Measurements from ENCODE around the gene C20orf173.
A peak's percentile ranks its signal among the peaks of the same experiment; 100 is the strongest.

C20orf173 gene

DNA sequence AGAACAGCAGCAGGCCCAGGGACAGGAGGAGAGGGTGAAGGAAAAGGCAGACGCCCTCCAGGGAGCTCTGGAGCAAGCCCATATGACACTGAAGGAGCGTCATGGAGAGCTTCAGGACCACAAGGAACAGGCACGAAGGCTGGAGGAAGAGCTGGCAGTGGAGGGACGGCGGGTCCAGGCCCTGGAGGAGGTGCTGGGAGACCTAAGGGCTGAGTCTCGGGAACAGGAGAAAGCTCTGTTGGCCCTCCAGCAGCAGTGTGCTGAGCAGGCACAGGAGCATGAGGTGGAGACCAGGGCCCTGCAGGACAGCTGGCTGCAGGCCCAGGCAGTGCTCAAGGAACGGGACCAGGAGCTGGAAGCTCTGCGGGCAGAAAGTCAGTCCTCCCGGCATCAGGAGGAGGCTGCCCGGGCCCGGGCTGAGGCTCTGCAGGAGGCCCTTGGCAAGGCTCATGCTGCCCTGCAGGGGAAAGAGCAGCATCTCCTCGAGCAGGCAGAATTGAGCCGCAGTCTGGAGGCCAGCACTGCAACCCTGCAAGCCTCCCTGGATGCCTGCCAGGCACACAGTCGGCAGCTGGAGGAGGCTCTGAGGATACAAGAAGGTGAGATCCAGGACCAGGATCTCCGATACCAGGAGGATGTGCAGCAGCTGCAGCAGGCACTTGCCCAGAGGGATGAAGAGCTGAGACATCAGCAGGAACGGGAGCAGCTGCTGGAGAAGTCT is 25.5 kb downstream of the C20orf173 start:
- ATAC-seq: no peak
- peaks cover 93% of the 10 kb centered on the region for H3K36me3 Mint-ChIP-seq

GRCh38 chr20:35503281-35503680 is 26.2 kb downstream of the C20orf173 start:
- peaks cover 93% of the 10 kb centered on the region for H3K36me3 Mint-ChIP-seq
- no peak overlapping the region for H3K4me3 Mint-ChIP-seq
- H3K4me1 Mint-ChIP-seq: peaks cover 63% of the 10 kb centered on the region
- H3K9me3 Mint-ChIP-seq: no peaks in the 10 kb centered on the region
- peak overlapping the region; percentile 81 for H3K27ac Mint-ChIP-seq
- ATAC-seq (no peak), DNase-seq (ENCODE audit: low spot score in 2 of 2) (no peak)

More for the DNA sequence above, 25.5 kb downstream of the C20orf173 start:
- DNase-seq (ENCODE audit: low spot score in 2 of 2): no peak
- Mint-ChIP-seq H3K9me3 (no peaks in the 10 kb centered on the region), H3K4me1 (peaks cover 63% of the 10 kb centered on the region), H3K27ac (peak overlapping the region; percentile 81), H3K4me3 (no peak overlapping the region)

GRCh38 chr20:35502352-35502751 is 27.1 kb downstream of the C20orf173 start:
- H3K36me3 Mint-ChIP-seq: peaks cover 92% of the 10 kb centered on the region
- H3K4me3 Mint-ChIP-seq: no peak overlapping the region
- peak overlapping the region; percentile 81 for H3K27ac Mint-ChIP-seq
- peaks cover 63% of the 10 kb centered on the region for H3K4me1 Mint-ChIP-seq
- no peak for DNase-seq (ENCODE audit: low spot score in 2 of 2)
- H3K9me3 Mint-ChIP-seq: no peaks in the 10 kb centered on the region
- no peak for ATAC-seq

DNA sequence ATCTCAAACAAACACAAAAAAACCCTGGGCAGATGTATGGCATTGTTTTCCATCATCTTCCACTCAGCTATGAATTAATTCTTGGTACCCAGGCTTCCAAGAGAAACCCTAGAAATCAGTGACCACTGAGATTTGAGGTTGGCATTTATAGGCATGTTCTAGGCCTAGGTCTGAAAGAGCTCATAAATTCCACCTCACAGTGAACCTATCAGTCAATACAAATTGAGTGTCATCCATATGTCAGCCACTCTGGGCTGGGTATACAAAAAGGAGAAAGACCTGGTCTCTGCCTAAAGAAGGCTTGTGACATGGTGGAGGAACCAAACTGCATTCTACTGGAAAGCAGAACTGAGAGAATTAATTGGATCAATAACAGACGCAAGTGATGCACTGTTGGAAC is 30.2 kb downstream of the C20orf173 start:
- Mint-ChIP-seq H3K36me3 (peaks cover 95% of the 10 kb centered on the region), H3K4me3 (no peak overlapping the region), H3K9me3 (no peaks in the 10 kb centered on the region), H3K27ac (peak overlapping the region; percentile 81), H3K4me1 (peaks cover 50% of the 10 kb centered on the region)
- DNase-seq (ENCODE audit: low spot score in 2 of 2): no peak
- no peak for ATAC-seq

DNA sequence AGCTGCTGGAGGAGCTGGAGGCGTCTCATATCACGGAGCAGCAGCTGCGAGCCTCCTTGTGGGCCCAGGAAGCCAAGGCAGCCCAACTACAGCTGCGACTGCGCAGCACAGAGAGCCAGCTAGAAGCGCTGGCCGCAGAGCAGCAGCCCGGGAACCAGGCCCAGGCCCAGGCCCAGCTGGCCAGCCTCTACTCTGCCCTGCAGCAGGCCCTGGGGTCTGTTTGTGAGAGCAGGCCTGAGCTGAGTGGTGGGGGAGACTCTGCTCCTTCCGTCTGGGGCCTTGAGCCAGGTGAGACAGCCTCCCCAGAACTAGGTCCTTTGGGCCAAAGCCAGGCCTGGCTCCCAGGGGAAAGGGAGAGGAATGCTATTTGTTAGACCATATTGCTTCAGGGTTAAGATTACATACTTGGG is 31.7 kb downstream of the C20orf173 start:
- Mint-ChIP-seq H3K9me3 (no peaks in the 10 kb centered on the region), H3K36me3 (peaks cover 99% of the 10 kb centered on the region), H3K27ac (peak overlapping the region; percentile 89), H3K4me1 (peaks cover 41% of the 10 kb centered on the region), H3K4me3 (no peak overlapping the region)
- DNase-seq (ENCODE audit: low spot score in 2 of 2) (no peak), ATAC-seq (no peak)

DNA sequence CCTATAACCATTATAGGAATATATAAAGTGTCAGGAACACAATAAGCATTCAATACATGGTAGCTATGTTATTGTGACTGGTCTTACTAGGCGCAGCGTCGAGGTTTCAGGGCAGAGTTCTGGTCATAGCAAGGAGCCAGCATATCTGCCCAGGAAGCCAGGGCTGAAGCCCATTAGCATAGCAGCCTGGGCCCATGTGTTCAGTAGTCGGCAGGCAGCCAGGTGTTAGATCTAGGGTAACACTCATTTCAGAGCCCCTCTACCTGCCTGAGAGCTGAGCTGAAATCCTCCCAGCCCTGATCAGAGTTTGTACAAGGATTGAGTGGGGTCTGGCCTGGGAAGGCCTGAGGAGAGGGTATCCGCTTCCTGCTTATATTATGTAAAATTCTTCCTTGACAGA is 32.1 kb downstream of the C20orf173 start:
- ATAC-seq: no peak
- H3K36me3 Mint-ChIP-seq: peaks cover 99% of the 10 kb centered on the region

DNA sequence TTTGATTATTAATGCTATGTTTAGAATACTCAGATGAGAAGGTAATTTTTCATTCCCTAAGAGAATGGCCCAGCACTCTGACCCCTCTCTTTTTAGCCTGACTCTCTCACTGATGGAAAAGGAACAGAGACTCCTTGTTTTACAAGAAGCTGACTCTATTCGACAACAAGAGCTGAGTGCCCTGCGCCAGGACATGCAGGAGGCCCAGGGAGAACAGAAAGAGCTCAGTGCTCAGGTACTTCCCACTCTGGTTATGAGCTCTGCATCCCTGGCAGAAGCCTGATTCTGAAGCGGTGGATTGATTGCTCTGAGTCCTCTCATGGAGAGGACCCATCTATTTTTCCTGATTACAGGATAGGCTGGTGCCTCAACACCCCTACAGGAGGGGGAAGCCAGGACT is 33.0 kb downstream of the C20orf173 start:
- ATAC-seq (no peak), DNase-seq (ENCODE audit: low spot score in 2 of 2) (no peak)
- Mint-ChIP-seq H3K36me3 (peaks cover 98% of the 10 kb centered on the region), H3K4me1 (peaks cover 44% of the 10 kb centered on the region), H3K9me3 (no peaks in the 10 kb centered on the region), H3K4me3 (no peak overlapping the region), H3K27ac (peak overlapping the region; percentile 89)

More for the DNA sequence above, 32.1 kb downstream of the C20orf173 start:
- Mint-ChIP-seq H3K4me3 (no peak overlapping the region), H3K9me3 (no peaks in the 10 kb centered on the region), H3K4me1 (peaks cover 41% of the 10 kb centered on the region), H3K27ac (peak overlapping the region; percentile 89)
- no peak for DNase-seq (ENCODE audit: low spot score in 2 of 2)

DNA sequence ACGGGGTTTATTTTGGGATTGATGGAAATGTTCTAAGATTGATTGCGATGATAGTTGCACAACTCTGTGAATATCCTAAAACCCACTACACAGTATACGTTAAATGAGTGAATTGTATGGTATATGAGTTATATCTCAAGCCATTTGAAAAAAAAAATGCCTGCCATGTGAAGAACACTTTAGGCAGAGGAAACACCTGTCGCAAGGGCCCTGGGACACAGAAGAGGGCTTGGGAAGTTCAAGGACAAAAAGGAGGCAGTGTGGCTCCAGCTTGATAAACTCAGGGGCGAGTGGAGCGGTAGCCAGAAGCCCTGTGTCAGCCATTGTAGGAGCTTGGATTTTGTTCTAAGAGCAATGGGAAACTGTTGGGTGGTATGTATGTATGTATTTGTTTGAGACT is 37.1 kb downstream of the C20orf173 start:
- Mint-ChIP-seq H3K4me3 (peak overlapping the region; percentile 98), H3K27ac (peak overlapping the region; percentile 100), H3K4me1 (peaks cover 73% of the 10 kb centered on the region), H3K9me3 (no peaks in the 10 kb centered on the region), H3K36me3 (peaks cover 90% of the 10 kb centered on the region)
- DNase-seq (ENCODE audit: low spot score in 2 of 2) (no peak), ATAC-seq (no peak)

DNA sequence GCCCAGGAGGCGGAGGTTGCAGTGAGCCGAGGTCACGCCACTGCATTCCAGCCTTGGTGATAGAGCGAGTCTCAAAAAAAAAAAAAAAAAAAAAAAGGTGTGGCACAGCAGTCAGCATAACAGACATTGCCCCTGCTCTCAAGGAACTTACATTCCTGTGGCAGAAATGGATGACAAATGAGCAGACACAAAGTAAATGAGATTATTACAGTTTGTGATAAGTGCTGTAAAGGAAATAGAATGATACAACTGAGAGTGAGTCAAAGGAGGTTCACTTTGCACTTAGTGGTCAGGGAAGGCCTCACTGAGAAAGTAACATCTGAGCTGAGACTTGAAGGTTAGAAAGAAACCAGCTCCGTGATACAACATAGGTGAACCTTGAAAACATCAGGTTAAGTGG is 37.6 kb downstream of the C20orf173 start:
- Mint-ChIP-seq H3K9me3 (no peaks in the 10 kb centered on the region), H3K4me1 (peaks cover 78% of the 10 kb centered on the region), H3K4me3 (peak overlapping the region; percentile 98), H3K27ac (peak overlapping the region; percentile 100), H3K36me3 (peaks cover 85% of the 10 kb centered on the region)
- DNase-seq (ENCODE audit: low spot score in 2 of 2) (no peak), ATAC-seq (peak; percentile 75)

GRCh38 chr20:35490736-35491181 is 38.7 kb downstream of the C20orf173 start:
- Mint-ChIP-seq H3K36me3 (peaks cover 74% of the 10 kb centered on the region), H3K27ac (peak overlapping the region; percentile 100), H3K9me3 (no peaks in the 10 kb centered on the region), H3K4me1 (peaks cover 78% of the 10 kb centered on the region), H3K4me3 (peak overlapping the region; percentile 98)
- ATAC-seq (peak; percentile 97), DNase-seq (ENCODE audit: low spot score in 2 of 2) (peak; percentile 39 to 78)

DNA sequence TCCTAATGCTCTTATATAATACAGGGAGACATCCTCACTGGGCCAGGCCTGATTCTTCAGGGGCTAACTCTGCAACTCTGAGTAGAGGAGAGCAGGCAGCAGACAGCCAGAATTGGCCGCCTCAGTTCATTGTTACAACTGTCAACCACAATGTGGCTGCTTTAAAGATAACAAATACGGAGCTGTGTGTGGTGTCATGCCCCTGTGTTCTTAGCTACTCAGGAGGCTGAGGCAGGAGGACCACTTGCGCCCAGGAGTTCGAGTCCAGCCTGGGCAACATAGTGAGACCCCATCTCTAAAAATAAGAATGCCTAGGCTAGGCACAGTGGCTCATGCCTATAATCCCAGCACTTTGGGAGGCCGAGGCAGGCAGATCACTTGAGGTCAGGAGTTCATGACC is 39.7 kb downstream of the C20orf173 start:
- peak overlapping the region; percentile 98 for H3K4me3 Mint-ChIP-seq
- no peaks in the 10 kb centered on the region for H3K9me3 Mint-ChIP-seq
- peaks cover 64% of the 10 kb centered on the region for H3K36me3 Mint-ChIP-seq
- H3K4me1 Mint-ChIP-seq: peaks cover 68% of the 10 kb centered on the region
- DNase-seq (ENCODE audit: low spot score in 2 of 2) (no peak), ATAC-seq (peak; percentile 56)
- peak overlapping the region; percentile 100 for H3K27ac Mint-ChIP-seq

- peaks cover 41% of the 10 kb centered on the region for H3K36me3 Mint-ChIP-seq
- ATAC-seq: no peak
- H3K27ac Mint-ChIP-seq: peak overlapping the region; percentile 100
- peaks cover 54% of the 10 kb centered on the region for H3K4me1 Mint-ChIP-seq
- no peaks in the 10 kb centered on the region for H3K9me3 Mint-ChIP-seq
- H3K4me3 Mint-ChIP-seq: no peak overlapping the region
- no peak for DNase-seq (ENCODE audit: low spot score in 2 of 2)
Observed at GRCh38 chr20:35487479-35487878, 42.0 kb downstream of the C20orf173 start.

- Mint-ChIP-seq H3K27ac (peak overlapping the region; percentile 49), H3K36me3 (no peaks in the 10 kb centered on the region), H3K4me1 (peaks cover 17% of the 10 kb centered on the region), H3K9me3 (no peaks in the 10 kb centered on the region), H3K4me3 (no peak overlapping the region)
- DNase-seq (ENCODE audit: low spot score in 2 of 2): no peak
- ATAC-seq: no peak
Observed at GRCh38 chr20:35479798-35480197, 49.7 kb downstream of the C20orf173 start.

DNA sequence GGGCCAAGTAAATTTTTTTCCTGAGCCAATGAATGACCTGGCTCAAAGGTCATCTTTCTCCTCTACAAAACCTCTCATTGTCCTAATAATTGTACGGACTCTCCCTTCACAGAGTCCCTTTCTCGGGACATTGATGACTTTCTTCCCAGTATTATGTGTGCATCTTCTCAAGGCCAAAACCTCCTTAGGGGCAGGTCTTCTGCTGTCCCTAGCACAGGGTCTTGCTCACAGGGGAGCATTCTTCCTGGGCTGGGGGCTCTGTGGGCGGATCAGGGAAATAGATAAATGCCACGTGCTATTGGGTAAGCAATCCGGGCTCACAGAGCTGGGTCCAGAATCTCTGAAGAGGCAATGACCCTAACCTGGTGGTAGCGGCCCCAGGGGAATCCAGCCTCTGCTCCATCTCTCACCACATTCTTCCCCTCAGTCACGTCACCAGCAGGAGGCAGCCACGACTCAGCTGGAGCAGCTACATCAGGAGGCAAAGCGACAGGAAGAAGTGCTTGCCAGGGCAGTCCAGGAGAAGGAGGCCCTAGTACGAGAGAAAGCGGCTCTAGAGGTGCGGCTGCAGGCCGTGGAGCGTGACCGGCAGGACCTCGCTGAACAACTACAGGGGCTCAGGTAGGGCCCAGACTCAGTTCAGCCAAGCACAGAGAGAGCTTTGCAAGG is 50.5 kb downstream of the C20orf173 start:
- Mint-ChIP-seq H3K36me3 (no peaks in the 10 kb centered on the region), H3K9me3 (no peaks in the 10 kb centered on the region), H3K4me3 (no peak overlapping the region), H3K4me1 (peaks cover 17% of the 10 kb centered on the region), H3K27ac (peak overlapping the region; percentile 49)
- no peak for DNase-seq (ENCODE audit: low spot score in 2 of 2)
- no peak for ATAC-seq

Data from stimulated activated effector memory CD8-positive, alpha-beta T cell treated with anti-CD3 and anti-CD28 coated beads, Interleukin-12 subunit alpha, Interleukin-12 subunit beta, amount 100 ng/mL, for 72 hours (primary cell).